Upper lobe of left lung (tissue), 4 donors: ENCODE data around the gene MTSS2.

Experiments used
- CTCF ChIP-seq, 6 experiments: fragments of 450-650 bp in 4 of 6; fragments of 200-600 bp in 2 of 6; sonication (generic) in 2 of 6; IDR thresholded peaks; one replicate each; pipeline ENCODE4 v1.5.1; 2016 to 2019; ENCODE audit warnings: antibody characterized with exemption in 6 of 6
- EP300 ChIP-seq, 4 donors: sonication (generic); formaldehyde crosslinking; IDR thresholded peaks; one replicate each; pipeline ENCODE4 v1.5.1; 2017; ENCODE audit warnings: antibody characterized with exemption in 4 of 4, control low read depth in 2 of 4
- POLR2A ChIP-seq, 4 donors: fragments of 450-650 bp; IDR thresholded peaks; one replicate each; pipeline ENCODE4 v1.5.1; 2016 to 2017; ENCODE audit warnings: antibody characterized with exemption in 4 of 4, mild to moderate bottlenecking in 2 of 4
- POLR2AphosphoS5 ChIP-seq, 2 donors: sonication (generic); formaldehyde crosslinking; IDR thresholded peaks; one replicate each; pipeline ENCODE4 v1.5.1; 2017; ENCODE audit warnings: antibody characterized with exemption in 2 of 2

GRCh38 chr16:70713342-70713741, 27.5 kb upstream of the MTSS2 start:
- TF ChIP-seq CTCF (IDR thresholded peaks at IDR 0.05) (no peak), POLR2A (IDR thresholded peaks at IDR 0.05) (no peak), POLR2AphosphoS5 (IDR thresholded peaks at IDR 0.05) (no peak), EP300 (IDR thresholded peaks at IDR 0.05) (no peak)
